IMR-90 (cell line): Measurements from ENCODE around the gene HEXD. TPM values are rescaled to one million over a fixed set of nuclear protein-coding genes. Genes with fewer than 3 reads are reported as not detected.
"Not testable (repeated sequence)": the region's sequence is repeated elsewhere in the genome, so short reads cannot be mapped to it uniquely, and the experiment has no call there.

Experiments
- ATAC-seq: fragments of 200-7000 bp; cut with Tn5 transposase; 2 replicates; pipeline ENCODE4 v1.9.1; 2020; ENCODE audit warnings: low read depth, mild to moderate bottlenecking, moderate library complexity
- BruUV-seq: library from RNA; stranded (reverse); fragments of 400-500 nt; replicated peaks from 2 replicates; lab custom pipeline; 2021; lab: Mats Ljungman, UMichigan
- CTCF ChIA-PET: fragments of 300-600 bp; formaldehyde crosslinking; extraction: SDS; loops from one replicate; lab custom pipeline; 2021; ENCODE audit warnings: antibody characterized with exemption; lab: Yijun Ruan, JAX
- POLR2A ChIA-PET: fragments of 300-600 bp; sonication (Branson Sonifier 250); formaldehyde crosslinking; loops from one replicate; lab custom pipeline; 2022; ENCODE audit warnings: antibody characterized with exemption; ENCODE audit not compliant: unreplicated experiment; lab: Charles Lee
- DNase-seq: peaks from one replicate; pipeline ENCODE4 v3.0.0; 2013
- H2AFZ ChIP-seq: replicated peaks from 2 replicates; pipeline ENCODE3; 2013; ENCODE audit warnings: low read length, mild to moderate bottlenecking; ENCODE audit not compliant: poor library complexity
- H2AK5ac ChIP-seq: 2 replicates; pipeline ENCODE4 v1.6.1; 2013; ENCODE audit warnings: low read depth, low read length, inconsistent platforms
- H2AK9ac ChIP-seq: replicated peaks from 2 replicates; pipeline ENCODE3; 2013; ENCODE audit warnings: mild to moderate bottlenecking, low read depth, low read length, moderate library complexity; ENCODE audit not compliant: poor library complexity
- H2BK120ac ChIP-seq: 2 replicates; pipeline ENCODE4 v1.6.1; 2013; ENCODE audit warnings: low read depth, low read length, inconsistent platforms
- H2BK15ac ChIP-seq: 3 replicates; pipeline ENCODE4 v1.6.1; 2013; ENCODE audit warnings: low read depth, low read length, inconsistent platforms
- H2BK20ac ChIP-seq: 2 replicates; pipeline ENCODE4 v1.6.1; 2013; ENCODE audit warnings: low read depth, mild to moderate bottlenecking, inconsistent platforms, low read length, moderate library complexity
- H2BK5ac ChIP-seq: 2 replicates; pipeline ENCODE4 v1.6.1; 2013; ENCODE audit warnings: mild to moderate bottlenecking, low read depth, low read length, inconsistent platforms; ENCODE audit not compliant: poor library complexity, severe bottlenecking
- H3K14ac ChIP-seq: replicated peaks from 2 replicates; pipeline ENCODE4 v1.6.1; 2013; ENCODE audit warnings: low read depth, low read length, inconsistent platforms
- H3K18ac ChIP-seq: 2 replicates; pipeline ENCODE4 v1.6.1; 2013; ENCODE audit warnings: low read depth, low read length, control low read depth
- H3K23ac ChIP-seq: 2 replicates; pipeline ENCODE4 v1.6.1; 2013; ENCODE audit warnings: low read depth, low read length, inconsistent platforms
- H3K27ac ChIP-seq: 2 replicates; pipeline ENCODE4 v1.5.1; 2013; ENCODE audit warnings: mild to moderate bottlenecking, control low read depth, low read length; ENCODE audit not compliant: insufficient read depth
- H3K27me3 ChIP-seq: 2 replicates; pipeline ENCODE4 v1.6.1; 2013; ENCODE audit warnings: low read length; ENCODE audit not compliant: control insufficient read depth, insufficient read depth
- H3K36me3 ChIP-seq: 2 replicates; pipeline ENCODE4 v1.6.1; 2013; ENCODE audit warnings: low read length, mixed read lengths; ENCODE audit not compliant: control insufficient read depth, insufficient read depth
- H3K4ac ChIP-seq: 2 replicates; pipeline ENCODE4 v1.6.1; 2013; ENCODE audit warnings: low read depth, low read length, inconsistent platforms
- H3K4me1 ChIP-seq: 2 replicates; pipeline ENCODE4 v1.6.1; 2013; ENCODE audit warnings: low read length, mixed read lengths; ENCODE audit not compliant: control insufficient read depth, insufficient read depth
- H3K4me2 ChIP-seq: 2 replicates; pipeline ENCODE4 v1.6.1; 2013; ENCODE audit warnings: low read depth, mild to moderate bottlenecking, control low read depth, low read length, moderate library complexity
- H3K4me3 ChIP-seq: 2 replicates; pipeline ENCODE4 v1.5.1; 2013; ENCODE audit warnings: low read depth, mild to moderate bottlenecking, control low read depth, low read length, moderate library complexity; ENCODE audit not compliant: insufficient read depth
- H3K56ac ChIP-seq: 2 replicates; pipeline ENCODE4 v1.6.1; 2013; ENCODE audit warnings: low read length, inconsistent platforms; ENCODE audit not compliant: insufficient read depth; ENCODE audit errors: extremely low read depth
- H3K79me1 ChIP-seq, 2 experiments: 2 replicates each; pipeline ENCODE4 v1.6.1; 2013; ENCODE audit warnings: low read length in 2 of 2, inconsistent platforms in 1 of 2, low read depth in 1 of 2
- H3K9ac ChIP-seq: 2 replicates; pipeline ENCODE4 v1.6.1; 2013; ENCODE audit warnings: low read depth, low read length, control low read depth
- H3K9me1 ChIP-seq: 2 replicates; pipeline ENCODE4 v1.6.1; 2013; ENCODE audit warnings: low read length, inconsistent platforms; ENCODE audit not compliant: insufficient read depth
- H3K9me3 ChIP-seq: 2 replicates; pipeline ENCODE4 v1.6.1; 2013; ENCODE audit warnings: low read length; ENCODE audit not compliant: control insufficient read depth, insufficient read depth
- H4K20me1 ChIP-seq: 2 replicates; pipeline ENCODE4 v1.6.1; 2013; ENCODE audit warnings: low read length, inconsistent platforms; ENCODE audit not compliant: insufficient read depth
- H4K5ac ChIP-seq: 2 replicates; pipeline ENCODE4 v1.6.1; 2013; ENCODE audit warnings: mild to moderate bottlenecking, low read depth, low read length, control low read depth
- H4K8ac ChIP-seq, 2 experiments: 2 replicates each; pipeline ENCODE4 v1.6.1; 2013; ENCODE audit warnings: low read depth in 2 of 2, low read length in 2 of 2, control low read depth in 1 of 2, inconsistent platforms in 1 of 2
- H4K91ac ChIP-seq: 2 replicates; pipeline ENCODE4 v1.6.1; 2013; ENCODE audit warnings: low read depth, low read length, inconsistent platforms; ENCODE audit not compliant: insufficient read depth
- WGBS, 2 experiments: methylation state at CpG; one replicate each; pipeline versions ENCODE4 v1.1.5 to v1.1.7; 2013; ENCODE audit warnings: missing lambda C conversion rate in 2 of 2; ENCODE audit not compliant: insufficient read length in 1 of 2; ENCODE audit errors: extremely low coverage in 2 of 2; 5-methylcytosine and 5-hydroxymethylcytosine counted together
- dilution Hi-C: fragments of 300-500 bp; cut with HindIII; formaldehyde crosslinking; loops from one replicate; pipeline ENCODE4 v1.14.3; 2018; ENCODE audit warnings: low sequenced_read_pairs; ENCODE audit not compliant: unreplicated experiment
- in situ Hi-C: fragments of 300-500 bp; cut with MboI; formaldehyde crosslinking; loops from 3 replicates; pipeline ENCODE4 v1.14.3; 2019; ENCODE audit warnings: low sequenced_read_pairs, inconsistent platforms, mixed read lengths
- intact Hi-C: fragments of 100-400 bp; cut with micrococcal nuclease; formaldehyde crosslinking; loops from 2 replicates; pipeline ENCODE4 v1.10.0; 2022
- polyA plus RNA-seq, 3 experiments: library from polyadenylated mRNA; depleted of rRNA; stranded (reverse); fragments of >200 nt; gene quantifications; 2 replicates each; pipeline ENCODE4 v1.2.3, GENCODE V29; 2012; ENCODE audit warnings: low replicate concordance in 1 of 3
- total RNA-seq: library from RNA; depleted of rRNA; stranded (reverse); fragments of >200 nt; gene quantifications from 2 replicates; pipeline ENCODE4 v1.2.3, GENCODE V29; 2012

Gene HEXD
- total and polyA plus RNA-seq, 2 of the 4 experiments (the other 2 are of a cell fraction) = 3.8 to 9.5 TPM

DNA sequence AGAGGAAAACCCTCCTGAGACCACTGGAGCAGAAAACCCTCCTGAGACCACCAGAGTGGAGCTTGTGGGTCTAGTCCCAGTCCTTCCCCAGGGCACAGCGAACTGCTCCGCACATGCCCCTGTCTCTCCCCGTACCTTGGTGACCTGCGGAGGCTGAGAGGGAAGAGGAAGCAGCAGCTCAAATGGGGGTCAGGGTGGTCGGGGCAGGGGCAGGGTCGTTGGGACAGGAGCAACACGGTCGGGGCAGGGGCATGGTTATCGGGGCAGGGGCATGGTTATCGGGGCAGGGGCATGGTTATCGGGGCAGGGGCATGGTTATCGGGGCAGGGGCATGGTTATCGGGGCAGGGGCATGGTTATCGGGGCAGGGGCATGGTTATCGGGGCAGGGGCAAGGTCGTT lies 6.1 kb upstream of the HEXD start:
- H4K20me1 ChIP-seq = peaks cover 19% of the 10 kb centered on the region
- CTCF ChIA-PET = not testable (repeated sequence)

More for the DNA sequence above, 6.1 kb upstream of the HEXD start:
- H3K9me3 ChIP-seq, H3K9ac ChIP-seq, H2BK5ac ChIP-seq, H3K18ac ChIP-seq, H3K4me1 ChIP-seq, H2AFZ ChIP-seq, H2AK9ac ChIP-seq, DNase-seq, H3K4me3 ChIP-seq, H2BK15ac ChIP-seq, H3K27ac ChIP-seq, in situ Hi-C loops, H3K36me3 ChIP-seq, H3K14ac ChIP-seq, H3K4me2 ChIP-seq, dilution Hi-C loops, POLR2A ChIA-PET, H2BK120ac ChIP-seq, H2BK20ac ChIP-seq, H3K23ac ChIP-seq, BruUV-seq, H3K4ac ChIP-seq, H3K27me3 ChIP-seq, H2AK5ac ChIP-seq, H4K5ac ChIP-seq, H4K8ac ChIP-seq, H4K91ac ChIP-seq, H3K56ac ChIP-seq, ATAC-seq, H3K9me1 ChIP-seq: not testable (repeated sequence)
- 87% methylated on average over 13 of the region's 16 CpGs; no CpG with 5 or more reads in 1 of the 2 experiments for WGBS, 2 experiments
- intact Hi-C loops = loop anchor here (5.0 kb wide), 1 partner anchor 170 kb away; no protein-coding TSS in a partner anchor
- H3K79me1 ChIP-seq = peaks cover 0 to 16% of the 10 kb centered on the region in 2 experiments; a peak in 2 of 4 replicates
